HEK293 (cell line): ENCODE measurements around the gene SMIM22.
A peak's percentile ranks its signal among the peaks of the same experiment; 100 is the strongest.

Source experiments
- CTCF ChIA-PET: fragments of 350-600 bp; formaldehyde crosslinking; extraction: SDS; loops from one replicate; lab custom pipeline; 2021; ENCODE audit warnings: antibody characterized with exemption; lab: Yijun Ruan, JAX
- POLR2A ChIA-PET: fragments of 300-600 bp; formaldehyde crosslinking; extraction: SDS; loops from one replicate; lab custom pipeline; 2020; ENCODE audit warnings: antibody characterized with exemption, inconsistent platforms; lab: Yijun Ruan, JAX
- H3K27ac ChIP-seq: fragments of 200-500 bp; sonication (Bioruptor generic); 2 replicates; pipeline ENCODE4 v1.5.1; 2014; ENCODE audit warnings: low read depth, low read length, control low read depth, inconsistent platforms; ENCODE audit errors: extremely low read depth
- H3K36me3 ChIP-seq, 2 experiments: fragments of 200-500 bp in 1 of 2; sonication (Bioruptor generic) in 1 of 2; 1 replicate in 1 of 2; 2 replicates in 1 of 2; pipeline ENCODE4 v1.5.1; 2014 to 2017; ENCODE audit warnings: inconsistent platforms in 2 of 2, low read length in 2 of 2; ENCODE audit not compliant: control insufficient read depth in 2 of 2, insufficient read depth in 1 of 2
- H3K4me1 ChIP-seq: fragments of 200-500 bp; sonication (Bioruptor generic); 2 replicates; pipeline ENCODE4 v1.5.1; 2014; ENCODE audit warnings: mild to moderate bottlenecking, low read length, inconsistent platforms; ENCODE audit not compliant: control insufficient read depth, insufficient read depth
- H3K4me3 ChIP-seq: 2 replicates; pipeline ENCODE4 v1.5.1; 2011; ENCODE audit warnings: low read depth, mild to moderate bottlenecking, control low read depth, low read length, moderate library complexity
- H3K9me3 ChIP-seq: fragments of 200-500 bp; sonication (Bioruptor generic); 2 replicates; pipeline ENCODE4 v1.5.1; 2014; ENCODE audit warnings: low read depth, low read length, inconsistent platforms; ENCODE audit not compliant: control insufficient read depth, insufficient read depth
- KLF1 ChIP-seq: fragments of 450-650 bp; formaldehyde crosslinking; IDR thresholded peaks from 2 replicates; pipeline ENCODE4 v1.5.1; 2016; ENCODE audit warnings: missing biosample characterization, missing genetic modification characterization
- KLF7 ChIP-seq: fragments of 450-650 bp; formaldehyde crosslinking; IDR thresholded peaks from 2 replicates; pipeline ENCODE4 v1.5.1; 2016; ENCODE audit warnings: missing biosample characterization, missing genetic modification characterization, borderline replicate concordance
- KLF9 ChIP-seq: fragments of 450-650 bp; formaldehyde crosslinking; IDR thresholded peaks from 2 replicates; pipeline ENCODE4 v1.5.1; 2016; ENCODE audit warnings: missing biosample characterization, missing genetic modification characterization, low read depth
- MYNN ChIP-seq: fragments of 450-650 bp; formaldehyde crosslinking; IDR thresholded peaks from 2 replicates; pipeline ENCODE4 v1.5.1; 2016; ENCODE audit warnings: missing biosample characterization, missing genetic modification characterization, borderline replicate concordance
- SCRT2 ChIP-seq: fragments of 450-650 bp; formaldehyde crosslinking; IDR thresholded peaks from 2 replicates; pipeline ENCODE4 v1.5.1; 2016; ENCODE audit warnings: missing biosample characterization, missing genetic modification characterization
- SP3 ChIP-seq: fragments of 450-650 bp; formaldehyde crosslinking; IDR thresholded peaks from 2 replicates; pipeline ENCODE4 v1.5.1; 2016; ENCODE audit warnings: missing biosample characterization, missing genetic modification characterization
- TRIM28 ChIP-seq: IDR thresholded peaks from 2 replicates; pipeline ENCODE4 v1.6.1; 2011; ENCODE audit warnings: low read length, control low read depth, borderline replicate concordance
- ZBTB17 ChIP-seq: fragments of 450-650 bp; formaldehyde crosslinking; IDR thresholded peaks from 2 replicates; pipeline ENCODE4 v1.5.1; 2016; ENCODE audit warnings: missing biosample characterization, missing genetic modification characterization
- ZBTB8A ChIP-seq: fragments of 450-650 bp; formaldehyde crosslinking; IDR thresholded peaks from 2 replicates; pipeline ENCODE4 v1.5.1; 2016; ENCODE audit warnings: missing biosample characterization, missing genetic modification characterization
- ZEB2 ChIP-seq: fragments of 450-650 bp; formaldehyde crosslinking; IDR thresholded peaks from 2 replicates; pipeline ENCODE4 v1.5.1; 2016; ENCODE audit warnings: missing biosample characterization, missing genetic modification characterization
- ZIC2 ChIP-seq: fragments of 450-650 bp; formaldehyde crosslinking; IDR thresholded peaks from 2 replicates; pipeline ENCODE4 v1.5.1; 2016; ENCODE audit warnings: missing biosample characterization, missing genetic modification characterization
- ZNF335 ChIP-seq: fragments of 450-650 bp; formaldehyde crosslinking; conservative IDR thresholded peaks from 2 replicates; pipeline ENCODE4 v1.5.1; 2016; ENCODE audit warnings: missing biosample characterization, missing genetic modification characterization
- ZNF394 ChIP-seq: fragments of 450-650 bp; formaldehyde crosslinking; IDR thresholded peaks from 2 replicates; pipeline ENCODE4 v1.5.1; 2016; ENCODE audit warnings: missing biosample characterization, missing genetic modification characterization, mild to moderate bottlenecking, moderate library complexity, borderline replicate concordance
- ZNF48 ChIP-seq: fragments of 450-650 bp; formaldehyde crosslinking; IDR thresholded peaks from 2 replicates; pipeline ENCODE4 v1.5.1; 2016; ENCODE audit warnings: missing biosample characterization, missing genetic modification characterization
- ZNF501 ChIP-seq: fragments of 450-650 bp; formaldehyde crosslinking; IDR thresholded peaks from 2 replicates; pipeline ENCODE4 v1.5.1; 2016; ENCODE audit warnings: missing biosample characterization, missing genetic modification characterization
- ZNF660 ChIP-seq: fragments of 450-650 bp; IDR thresholded peaks from 2 replicates; pipeline ENCODE4 v1.5.1; 2018; ENCODE audit warnings: missing biosample characterization, mild to moderate bottlenecking, missing genetic modification characterization
- ZNF701 ChIP-seq: fragments of 450-650 bp; formaldehyde crosslinking; IDR thresholded peaks from 2 replicates; pipeline ENCODE4 v1.5.1; 2016; ENCODE audit warnings: missing biosample characterization, missing genetic modification characterization
- TF ChIP-seq, protein P1 (sequence below): fragments of 450-650 bp; formaldehyde crosslinking; optimal IDR thresholded peaks from 2 replicates; pipeline ENCODE3; 2016; ENCODE audit warnings: missing biosample characterization, mild to moderate bottlenecking, missing genetic modification characterization
- TF ChIP-seq, protein P2 (sequence below): fragments of 450-650 bp; formaldehyde crosslinking; IDR thresholded peaks from 2 replicates; pipeline ENCODE4 v1.5.1; 2016; ENCODE audit warnings: missing biosample characterization, missing genetic modification characterization
- TF ChIP-seq, protein P3 (sequence below): fragments of 450-650 bp; formaldehyde crosslinking; IDR thresholded peaks from 2 replicates; pipeline ENCODE4 v1.5.1; 2017; ENCODE audit warnings: missing biosample characterization, missing genetic modification characterization
- TF ChIP-seq, protein P4 (sequence below): fragments of 450-650 bp; formaldehyde crosslinking; IDR thresholded peaks from 2 replicates; pipeline ENCODE4 v1.5.1; 2016; ENCODE audit warnings: missing biosample characterization, missing genetic modification characterization
- TF ChIP-seq, protein P5 (sequence below): IDR thresholded peaks from 2 replicates; pipeline ENCODE4 v1.6.1; 2011; ENCODE audit warnings: mild to moderate bottlenecking, low read depth, low read length, borderline replicate concordance

Gene SMIM22

DNA sequence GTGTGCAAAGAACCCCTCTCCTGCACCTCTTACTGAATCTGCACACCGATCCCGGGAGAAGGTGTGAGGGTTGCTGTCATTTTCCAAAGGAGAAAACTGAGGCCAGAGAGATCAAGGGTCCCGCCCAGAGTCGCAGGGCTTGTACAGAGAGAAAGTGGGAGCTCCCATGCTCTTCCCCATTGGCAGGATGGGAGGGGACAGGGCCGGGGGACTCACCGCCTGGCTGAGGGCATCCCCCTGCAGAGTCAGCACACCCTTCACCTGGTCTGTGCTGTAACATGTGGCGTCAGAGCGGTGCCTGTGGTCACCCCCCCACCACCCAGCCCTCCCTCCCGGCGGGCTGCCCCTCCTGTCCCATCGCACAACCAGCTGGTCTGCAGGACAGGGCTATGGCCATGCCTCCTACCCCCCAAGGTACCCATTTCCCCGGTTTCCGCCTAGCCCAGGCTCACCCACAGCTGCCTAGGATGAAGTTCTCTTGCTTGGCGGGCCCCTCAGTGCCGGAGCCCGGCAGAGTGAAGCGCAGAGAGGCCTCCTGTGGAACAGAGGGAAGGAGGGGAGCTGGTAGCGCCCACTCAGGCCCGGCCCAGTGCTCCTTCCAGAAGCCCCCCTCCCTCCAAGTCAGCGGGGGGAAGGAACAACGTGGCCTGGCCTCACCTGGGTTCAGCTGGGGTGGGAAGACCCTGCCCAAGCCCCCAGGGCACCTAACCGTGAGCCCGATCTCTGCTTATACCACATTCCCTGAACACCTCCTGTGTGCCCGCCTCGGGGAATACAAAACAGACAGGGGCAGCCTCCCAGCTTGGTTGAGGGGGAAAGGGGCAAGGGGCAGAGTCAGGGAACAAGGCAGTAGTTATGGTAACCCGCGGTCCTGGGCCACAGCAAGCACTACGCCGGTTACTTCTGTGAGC is 6.1 kb downstream of the SMIM22 start:
- peak overlapping the region; percentile 80 for H3K4me3 ChIP-seq
- peak overlapping the region; percentile 69 for H3K27ac ChIP-seq
- peaks cover 2 to 49% of the 10 kb centered on the region in 2 experiments; a peak in 2 of 3 replicates for H3K36me3 ChIP-seq
- peaks cover 3% of the 10 kb centered on the region; the same call in 1 of the 2 replicates for H3K4me1 ChIP-seq
- no peaks in the 10 kb centered on the region for H3K9me3 ChIP-seq
- POLR2A ChIA-PET, result interaction anchor here (1.2 to 3.2 kb wide), 3 partner anchors 13 to 66 kb away, joined by 3 to 19 read pairs (median 15); partner anchors contain the start of genes ANKS3, DNAAF8, GLYR1 and SEPTIN12
- CTCF ChIA-PET, result no interaction called here
- peak; percentile 94 for TF ChIP-seq ZNF335 (tag by site-specific recombination)
- no peak for TF ChIP-seq MYNN (tag by site-specific recombination)
- TF ChIP-seq ZBTB8A (tag by site-specific recombination), result 0 out of 2 replicates have a peak, but pooled peaks have one; percentile 7

DNA sequence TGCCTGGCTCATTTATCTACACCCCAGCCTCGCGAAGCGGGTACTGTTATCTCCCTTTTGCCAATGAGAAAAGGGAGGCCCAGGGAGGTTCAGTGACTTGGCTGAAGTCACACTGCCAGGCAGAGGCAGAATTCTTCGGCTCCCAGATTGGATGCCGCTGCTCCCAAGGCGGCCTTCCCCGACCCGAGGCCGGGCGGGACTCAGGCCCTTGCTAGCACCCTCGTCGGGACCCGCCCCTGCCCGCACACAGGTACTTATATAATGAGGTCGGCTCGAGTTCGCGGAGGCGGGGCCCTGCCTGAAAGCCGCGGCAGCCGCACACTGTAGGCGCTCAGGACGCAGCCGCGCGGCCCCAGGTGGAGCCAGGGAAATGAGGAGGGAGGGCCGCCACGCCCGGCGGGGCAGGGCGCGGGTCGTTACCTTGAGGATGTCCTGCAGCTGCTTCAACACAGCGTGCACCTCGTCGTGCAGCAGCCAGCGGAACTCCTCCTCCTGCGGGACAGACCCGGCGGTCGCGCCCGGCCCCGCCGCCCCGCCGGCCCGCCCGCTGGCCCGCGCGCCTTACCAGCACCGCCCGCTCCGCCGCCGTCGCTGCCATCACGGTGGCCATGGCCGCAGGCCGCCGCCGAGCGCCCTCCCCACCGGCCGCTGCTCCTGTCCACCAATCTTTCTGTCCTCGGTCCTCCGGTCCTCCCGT is 6.9 kb downstream of the SMIM22 start, which contains the start of gene ROGDI:
Gene ROGDI, minus strand, starts transcription at position 672 of the 697 bp plus-strand sequence. Its CDS starts 62 bp downstream, at position 610.
- peak within 1 kb of the TSS; percentile 80 for H3K4me3 ChIP-seq
- no peaks in the 10 kb centered on the region for H3K9me3 ChIP-seq
- peaks cover 5 to 52% of the 10 kb centered on the region in 2 experiments; a peak in 2 of 3 replicates for H3K36me3 ChIP-seq
- H3K4me1 ChIP-seq, result peaks cover 3% of the 10 kb centered on the region; the same call in 1 of the 2 replicates
- ChIA-PET CTCF (no interaction called here), POLR2A (interaction anchor here (0.6 to 3.2 kb wide), 12 partner anchors 9 to 254 kb away, joined by 3 to 19 read pairs (median 4); partner anchors contain the start of genes ANKS3, DNAAF8, GLYR1 and NUDT16L1)
- peak within 1 kb of the TSS; percentile 69 for H3K27ac ChIP-seq
- TF ChIP-seq, protein P1, sequence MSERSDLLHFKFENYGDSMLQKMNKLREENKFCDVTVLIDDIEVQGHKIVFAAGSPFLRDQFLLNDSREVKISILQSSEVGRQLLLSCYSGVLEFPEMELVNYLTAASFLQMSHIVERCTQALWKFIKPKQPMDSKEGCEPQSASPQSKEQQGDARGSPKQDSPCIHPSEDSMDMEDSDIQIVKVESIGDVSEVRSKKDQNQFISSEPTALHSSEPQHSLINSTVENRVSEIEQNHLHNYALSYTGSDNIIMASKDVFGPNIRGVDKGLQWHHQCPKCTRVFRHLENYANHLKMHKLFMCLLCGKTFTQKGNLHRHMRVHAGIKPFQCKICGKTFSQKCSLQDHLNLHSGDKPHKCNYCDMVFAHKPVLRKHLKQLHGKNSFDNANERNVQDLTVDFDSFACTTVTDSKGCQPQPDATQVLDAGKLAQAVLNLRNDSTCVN (tag by site-specific recombination), result peak; percentile 59
- TF ChIP-seq KLF1 (tag by site-specific recombination), result peak; percentile 87
- TF ChIP-seq, protein P2, sequence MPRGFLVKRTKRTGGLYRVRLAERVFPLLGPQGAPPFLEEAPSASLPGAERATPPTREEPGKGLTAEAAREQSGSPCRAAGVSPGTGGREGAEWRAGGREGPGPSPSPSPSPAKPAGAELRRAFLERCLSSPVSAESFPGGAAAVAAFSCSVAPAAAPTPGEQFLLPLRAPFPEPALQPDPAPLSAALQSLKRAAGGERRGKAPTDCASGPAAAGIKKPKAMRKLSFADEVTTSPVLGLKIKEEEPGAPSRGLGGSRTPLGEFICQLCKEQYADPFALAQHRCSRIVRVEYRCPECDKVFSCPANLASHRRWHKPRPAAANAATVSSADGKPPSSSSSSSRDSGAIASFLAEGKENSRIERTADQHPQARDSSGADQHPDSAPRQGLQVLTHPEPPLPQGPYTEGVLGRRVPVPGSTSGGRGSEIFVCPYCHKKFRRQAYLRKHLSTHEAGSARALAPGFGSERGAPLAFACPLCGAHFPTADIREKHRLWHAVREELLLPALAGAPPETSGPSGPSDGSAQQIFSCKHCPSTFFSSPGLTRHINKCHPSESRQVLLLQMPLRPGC, result 0 out of 2 replicates have a peak, but pooled peaks have one; percentile 12
- TF ChIP-seq ZNF48 (tag by site-specific recombination), result no peak
- peak; percentile 51 for TF ChIP-seq ZNF394 (tag by site-specific recombination)
- peak; percentile 70 for TF ChIP-seq ZEB2 (tag by site-specific recombination)
- TF ChIP-seq, protein P3, sequence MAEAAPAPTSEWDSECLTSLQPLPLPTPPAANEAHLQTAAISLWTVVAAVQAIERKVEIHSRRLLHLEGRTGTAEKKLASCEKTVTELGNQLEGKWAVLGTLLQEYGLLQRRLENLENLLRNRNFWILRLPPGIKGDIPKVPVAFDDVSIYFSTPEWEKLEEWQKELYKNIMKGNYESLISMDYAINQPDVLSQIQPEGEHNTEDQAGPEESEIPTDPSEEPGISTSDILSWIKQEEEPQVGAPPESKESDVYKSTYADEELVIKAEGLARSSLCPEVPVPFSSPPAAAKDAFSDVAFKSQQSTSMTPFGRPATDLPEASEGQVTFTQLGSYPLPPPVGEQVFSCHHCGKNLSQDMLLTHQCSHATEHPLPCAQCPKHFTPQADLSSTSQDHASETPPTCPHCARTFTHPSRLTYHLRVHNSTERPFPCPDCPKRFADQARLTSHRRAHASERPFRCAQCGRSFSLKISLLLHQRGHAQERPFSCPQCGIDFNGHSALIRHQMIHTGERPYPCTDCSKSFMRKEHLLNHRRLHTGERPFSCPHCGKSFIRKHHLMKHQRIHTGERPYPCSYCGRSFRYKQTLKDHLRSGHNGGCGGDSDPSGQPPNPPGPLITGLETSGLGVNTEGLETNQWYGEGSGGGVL, result no peak
- 0 out of 2 replicates have a peak, but pooled peaks have one; percentile 69 for TF ChIP-seq SP3 (tag by site-specific recombination)
- 0 out of 2 replicates have a peak, but pooled peaks have one; percentile 1 for TF ChIP-seq ZNF660 (tag by site-specific recombination)
- TF ChIP-seq ZIC2, result peak; percentile 49
- 0 out of 2 replicates have a peak, but pooled peaks have one; percentile 18 for TF ChIP-seq ZNF701
- peak; percentile 87 for TF ChIP-seq ZNF335 (tag by site-specific recombination)
- peak; percentile 49; the same call in 1 of the 2 replicates for TF ChIP-seq KLF9 (tag by site-specific recombination)
- TF ChIP-seq SCRT2 (tag by site-specific recombination), result peak; percentile 24; the same call in 1 of the 2 replicates
- TF ChIP-seq, protein P4, sequence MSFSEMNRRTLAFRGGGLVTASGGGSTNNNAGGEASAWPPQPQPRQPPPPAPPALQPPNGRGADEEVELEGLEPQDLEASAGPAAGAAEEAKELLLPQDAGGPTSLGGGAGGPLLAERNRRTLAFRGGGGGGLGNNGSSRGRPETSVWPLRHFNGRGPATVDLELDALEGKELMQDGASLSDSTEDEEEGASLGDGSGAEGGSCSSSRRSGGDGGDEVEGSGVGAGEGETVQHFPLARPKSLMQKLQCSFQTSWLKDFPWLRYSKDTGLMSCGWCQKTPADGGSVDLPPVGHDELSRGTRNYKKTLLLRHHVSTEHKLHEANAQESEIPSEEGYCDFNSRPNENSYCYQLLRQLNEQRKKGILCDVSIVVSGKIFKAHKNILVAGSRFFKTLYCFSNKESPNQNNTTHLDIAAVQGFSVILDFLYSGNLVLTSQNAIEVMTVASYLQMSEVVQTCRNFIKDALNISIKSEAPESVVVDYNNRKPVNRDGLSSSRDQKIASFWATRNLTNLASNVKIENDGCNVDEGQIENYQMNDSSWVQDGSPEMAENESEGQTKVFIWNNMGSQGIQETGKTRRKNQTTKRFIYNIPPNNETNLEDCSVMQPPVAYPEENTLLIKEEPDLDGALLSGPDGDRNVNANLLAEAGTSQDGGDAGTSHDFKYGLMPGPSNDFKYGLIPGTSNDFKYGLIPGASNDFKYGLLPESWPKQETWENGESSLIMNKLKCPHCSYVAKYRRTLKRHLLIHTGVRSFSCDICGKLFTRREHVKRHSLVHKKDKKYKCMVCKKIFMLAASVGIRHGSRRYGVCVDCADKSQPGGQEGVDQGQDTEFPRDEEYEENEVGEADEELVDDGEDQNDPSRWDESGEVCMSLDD (tag by site-specific recombination), result no peak
- TF ChIP-seq ZNF501 (tag by site-specific recombination), result 0 out of 2 replicates have a peak, but pooled peaks have one; percentile 45
- TF ChIP-seq TRIM28, result no peak
- 0 out of 2 replicates have a peak, but pooled peaks have one; percentile 26 for TF ChIP-seq KLF7 (tag by site-specific recombination)
- TF ChIP-seq, protein P5, sequence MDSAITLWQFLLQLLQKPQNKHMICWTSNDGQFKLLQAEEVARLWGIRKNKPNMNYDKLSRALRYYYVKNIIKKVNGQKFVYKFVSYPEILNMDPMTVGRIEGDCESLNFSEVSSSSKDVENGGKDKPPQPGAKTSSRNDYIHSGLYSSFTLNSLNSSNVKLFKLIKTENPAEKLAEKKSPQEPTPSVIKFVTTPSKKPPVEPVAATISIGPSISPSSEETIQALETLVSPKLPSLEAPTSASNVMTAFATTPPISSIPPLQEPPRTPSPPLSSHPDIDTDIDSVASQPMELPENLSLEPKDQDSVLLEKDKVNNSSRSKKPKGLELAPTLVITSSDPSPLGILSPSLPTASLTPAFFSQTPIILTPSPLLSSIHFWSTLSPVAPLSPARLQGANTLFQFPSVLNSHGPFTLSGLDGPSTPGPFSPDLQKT, result no peak
- TF ChIP-seq ZBTB17 (tag by site-specific recombination), result peak; percentile 55; the same call in 1 of the 2 replicates
